Sciatic nerve (tissue), 2 donors: Measurements from ENCODE around the gene OR10A4. TPM values are rescaled to one million over a fixed set of nuclear protein-coding genes. Genes with fewer than 3 reads are reported as not detected.
"Not testable (repeated sequence)": the region's sequence is repeated elsewhere in the genome, so short reads cannot be mapped to it uniquely, and the experiment has no call there.

ENCODE experiments used
- ATAC-seq: fragments of 200-7000 bp; cut with Tn5 transposase; one replicate; pipeline ENCODE4 v1.9.1; 2020; ENCODE audit warnings: mild to moderate bottlenecking, moderate library complexity
- DNase-seq: peaks from one replicate; pipeline ENCODE4 v3.0.0-alpha.2; 2020; ENCODE audit warnings: low spot score
- intact Hi-C: fragments of 100-400 bp; cut with DNase I; formaldehyde crosslinking; loops from one replicate; pipeline ENCODE4 v1.14.2; 2022
- total RNA-seq: library from RNA; stranded (reverse); fragmentation: NEBNext Ultra II Directional; extraction: Animal tissue kit (Norgen Biotek cat#: 25700); gene quantifications from one replicate; pipeline ENCODE4 v1.2.1, GENCODE V29; 2021
- donor health status: DM: no; HTN: no; CAD: no.
- donor health status: DM: no; HTN: no; CAD: no.

OR10A4 gene, protein sequence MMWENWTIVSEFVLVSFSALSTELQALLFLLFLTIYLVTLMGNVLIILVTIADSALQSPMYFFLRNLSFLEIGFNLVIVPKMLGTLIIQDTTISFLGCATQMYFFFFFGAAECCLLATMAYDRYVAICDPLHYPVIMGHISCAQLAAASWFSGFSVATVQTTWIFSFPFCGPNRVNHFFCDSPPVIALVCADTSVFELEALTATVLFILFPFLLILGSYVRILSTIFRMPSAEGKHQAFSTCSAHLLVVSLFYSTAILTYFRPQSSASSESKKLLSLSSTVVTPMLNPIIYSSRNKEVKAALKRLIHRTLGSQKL
- total RNA-seq: not detected

DNA sequence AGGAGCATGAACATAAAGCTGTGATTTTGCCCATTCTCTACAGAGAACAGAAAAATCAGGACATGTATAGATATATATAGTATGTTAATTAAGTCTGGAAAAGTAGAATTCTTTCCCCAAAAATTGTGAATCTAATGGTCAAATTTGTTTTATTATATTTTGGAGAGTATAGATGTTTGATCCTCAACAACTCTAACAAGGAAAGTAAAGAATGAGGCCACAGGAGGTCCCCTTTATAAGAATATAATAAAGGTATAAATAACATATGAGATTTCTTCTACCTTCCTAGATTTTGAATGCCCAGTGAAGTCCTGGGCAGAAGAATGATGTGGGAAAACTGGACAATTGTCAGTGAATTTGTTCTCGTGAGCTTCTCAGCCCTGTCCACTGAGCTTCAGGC lies at the start of gene OR10A4:
TSS of gene OR10A4 (plus strand) at position 301 of the 400 bp plus-strand sequence. CDS start at position 324, 23 bp downstream.
- intact Hi-C loops: no loop called here
- ATAC-seq: no peak
- no peak for DNase-seq

DNA sequence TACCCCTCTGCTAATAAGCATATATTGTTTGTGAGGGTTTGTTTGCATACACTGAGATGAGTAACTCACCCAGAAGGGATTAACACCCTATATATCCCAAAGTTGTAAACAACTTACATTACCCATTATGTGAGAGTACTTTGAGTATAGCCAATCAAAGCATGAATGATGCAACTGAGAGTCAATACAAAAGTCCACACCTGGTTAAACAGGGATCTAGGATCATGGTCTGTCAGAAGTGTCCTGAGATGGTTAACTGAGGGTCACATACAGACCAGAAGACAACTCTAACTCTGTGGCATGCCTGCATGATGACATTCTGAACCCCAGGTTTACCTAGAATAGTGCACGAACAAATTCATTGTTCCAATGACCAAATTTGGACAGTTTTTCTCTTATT lies 48.3 kb upstream of the OR10A4 start:
- ATAC-seq (no peak), DNase-seq (no peak)
- intact Hi-C loops: no loop called here

DNA sequence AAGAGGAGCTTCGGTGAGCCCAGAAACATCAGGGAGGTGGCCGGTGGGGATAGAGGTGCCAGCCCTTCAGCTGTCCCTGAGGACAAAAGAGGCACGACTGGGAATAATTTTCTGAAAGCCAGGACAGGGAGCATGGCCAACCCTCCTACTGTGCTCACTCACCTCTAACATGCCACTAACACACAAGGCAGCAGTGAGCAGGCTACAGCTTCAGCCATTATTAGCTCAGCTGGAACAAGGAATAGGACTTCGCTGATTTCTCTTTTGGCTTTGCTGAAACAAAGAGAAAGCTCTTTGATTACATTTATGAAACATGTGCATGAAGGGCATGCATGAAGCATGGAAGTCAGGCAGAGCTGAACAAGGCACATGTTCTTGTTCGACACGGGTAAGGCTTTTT lies 43.1 kb upstream of the OR10A4 start:
- intact Hi-C loops: no loop called here
- DNase-seq (no peak), ATAC-seq (no peak)

DNA sequence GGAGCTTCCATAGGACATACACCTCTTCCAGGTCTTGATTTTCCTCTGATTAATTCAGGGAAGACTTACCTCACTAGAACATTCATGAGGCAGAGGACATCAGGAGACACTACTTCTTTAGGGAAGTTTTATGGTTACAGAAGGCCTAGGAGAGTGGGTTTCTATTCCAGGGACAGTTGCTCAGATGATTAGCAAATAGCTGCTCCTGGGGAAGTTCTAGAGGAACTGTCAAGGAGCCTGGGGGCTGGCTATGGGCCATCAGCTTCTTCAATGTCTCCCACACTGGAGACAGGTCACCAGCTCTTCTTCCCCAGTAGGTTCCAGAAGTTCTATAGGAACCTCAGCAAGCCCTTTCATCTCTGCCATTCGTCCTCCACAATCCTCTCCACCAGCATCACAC lies 42.4 kb upstream of the OR10A4 start:
- ATAC-seq (no peak), DNase-seq (no peak)
- intact Hi-C loops: no loop called here

DNA sequence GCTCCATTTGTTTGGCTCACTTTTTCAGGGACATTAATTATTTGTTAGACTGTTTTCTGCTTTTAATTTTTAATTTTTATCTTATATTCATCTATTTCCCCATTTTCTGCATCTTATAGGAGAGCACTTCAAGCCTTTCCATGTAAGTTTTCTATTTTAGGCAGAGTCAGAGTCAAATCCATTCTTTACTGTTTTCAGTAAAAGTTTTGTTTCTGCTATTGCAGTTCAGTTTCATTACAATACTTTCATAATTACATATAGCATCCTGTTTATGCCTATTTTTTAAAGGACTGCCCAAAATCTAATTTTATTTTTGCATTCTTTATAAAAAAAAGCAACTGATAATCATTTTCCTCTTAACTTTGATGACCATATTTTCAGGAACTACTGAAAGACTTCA lies 34.7 kb upstream of the OR10A4 start:
- DNase-seq (no peak), ATAC-seq (no peak)
- intact Hi-C loops: no loop called here

DNA sequence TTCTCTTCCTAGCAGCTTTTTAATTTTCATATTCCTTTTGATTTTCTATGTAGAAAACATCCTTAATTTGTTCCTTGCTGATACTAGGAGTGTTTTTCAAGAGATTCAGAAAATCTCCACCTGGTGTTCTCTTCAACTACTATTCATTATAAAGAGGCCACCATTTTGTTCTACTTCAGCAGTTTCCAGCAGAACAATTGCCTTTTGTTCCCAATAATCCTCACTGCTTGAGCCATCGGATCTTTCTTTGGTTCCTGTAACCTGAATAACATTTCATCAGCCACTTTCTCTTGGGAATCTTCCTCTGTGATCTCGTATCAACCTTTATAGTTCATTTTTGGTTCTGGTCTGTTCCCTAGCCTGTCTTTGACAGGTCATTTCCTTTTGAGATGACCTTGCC lies 32.8 kb upstream of the OR10A4 start:
- DNase-seq: no peak
- intact Hi-C loops: no loop called here
- ATAC-seq: no peak

DNA sequence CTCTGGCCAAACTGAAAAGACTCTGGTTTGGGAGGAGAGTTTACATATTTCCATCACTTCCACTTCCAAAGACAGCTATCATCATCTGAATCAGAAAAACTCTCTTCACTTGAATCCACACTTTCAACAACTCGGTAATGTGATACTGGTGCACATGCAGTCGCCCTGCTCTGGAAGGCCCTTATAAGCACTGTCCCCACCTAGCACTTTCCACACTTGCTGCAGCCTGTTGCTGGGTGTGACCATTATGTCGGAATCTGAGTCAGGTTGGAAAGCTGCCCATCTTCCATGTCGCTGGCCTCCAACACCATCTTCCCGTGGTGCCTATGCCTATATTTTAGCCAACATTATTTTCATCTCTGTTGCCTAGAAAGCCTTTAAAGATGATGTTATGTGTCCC lies 32.1 kb upstream of the OR10A4 start:
- intact Hi-C loops: no loop called here
- DNase-seq (no peak), ATAC-seq (no peak)

DNA sequence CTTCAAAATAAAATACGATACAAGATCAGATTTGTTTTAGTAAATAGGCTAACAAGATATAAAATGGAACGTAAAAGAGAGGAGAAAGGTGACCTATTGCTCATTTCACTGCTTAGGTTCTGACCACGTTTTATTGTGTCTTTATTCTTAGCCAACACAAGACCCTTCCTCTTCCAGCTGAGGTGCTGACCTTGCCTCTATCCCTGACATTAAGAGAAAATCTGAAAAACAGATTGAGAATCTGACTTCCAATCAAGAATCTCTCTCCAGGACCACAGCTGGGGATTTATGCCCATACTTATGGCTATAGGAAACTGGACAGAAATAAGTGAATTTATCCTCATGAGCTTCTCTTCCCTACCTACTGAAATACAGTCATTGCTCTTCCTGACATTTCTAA lies 31.0 kb upstream of the OR10A4 start, which contains the start of gene OR10A5:
TSS of gene OR10A5 (plus strand) at position 301 of the 400 bp plus-strand sequence. CDS start at position 301, 0 bp downstream.
- intact Hi-C loops: no loop called here
- no peak for ATAC-seq
- DNase-seq: no peak

DNA sequence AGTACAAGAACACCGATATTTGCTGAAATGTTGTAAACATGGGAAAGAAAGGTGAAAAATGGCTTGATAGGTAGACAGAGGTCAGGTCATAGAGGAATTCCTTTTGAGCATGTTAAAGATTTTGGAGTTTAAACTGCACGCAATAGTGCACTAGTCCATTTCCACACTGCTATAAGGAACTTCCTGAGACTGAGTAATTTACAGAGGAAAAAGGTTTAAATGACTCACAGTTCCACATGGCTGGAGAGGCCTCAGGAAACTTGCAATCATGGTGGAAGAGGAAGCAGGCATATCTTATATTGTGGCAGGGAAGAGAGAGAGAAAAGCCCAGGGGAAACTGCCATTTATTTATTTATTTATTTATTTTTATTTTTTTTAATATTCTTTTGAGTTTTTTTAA lies 25.9 kb upstream of the OR10A4 start:
- DNase-seq (no peak), ATAC-seq (no peak)
- intact Hi-C loops: no loop called here

DNA sequence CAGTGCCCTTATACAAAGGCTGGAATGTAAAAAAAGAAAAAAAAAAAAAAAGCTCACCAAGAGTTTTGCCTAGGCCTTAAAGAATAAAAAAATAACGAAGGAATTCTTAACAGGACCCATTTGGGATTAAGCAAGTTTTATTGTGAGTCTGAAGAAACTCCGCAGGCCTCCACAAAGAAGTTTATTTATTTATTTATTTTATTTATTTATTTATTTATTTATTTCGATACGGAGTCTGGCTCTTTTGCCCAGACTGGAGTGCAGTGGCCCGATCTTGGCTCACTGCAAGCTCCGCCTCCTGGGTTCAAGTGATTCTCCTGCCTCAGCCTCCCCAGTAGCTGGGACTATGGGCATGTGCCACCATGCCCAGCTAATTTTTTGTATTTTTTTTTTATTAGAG lies 21.6 kb upstream of the OR10A4 start:
- intact Hi-C loops, ATAC-seq, DNase-seq: not testable (repeated sequence)

DNA sequence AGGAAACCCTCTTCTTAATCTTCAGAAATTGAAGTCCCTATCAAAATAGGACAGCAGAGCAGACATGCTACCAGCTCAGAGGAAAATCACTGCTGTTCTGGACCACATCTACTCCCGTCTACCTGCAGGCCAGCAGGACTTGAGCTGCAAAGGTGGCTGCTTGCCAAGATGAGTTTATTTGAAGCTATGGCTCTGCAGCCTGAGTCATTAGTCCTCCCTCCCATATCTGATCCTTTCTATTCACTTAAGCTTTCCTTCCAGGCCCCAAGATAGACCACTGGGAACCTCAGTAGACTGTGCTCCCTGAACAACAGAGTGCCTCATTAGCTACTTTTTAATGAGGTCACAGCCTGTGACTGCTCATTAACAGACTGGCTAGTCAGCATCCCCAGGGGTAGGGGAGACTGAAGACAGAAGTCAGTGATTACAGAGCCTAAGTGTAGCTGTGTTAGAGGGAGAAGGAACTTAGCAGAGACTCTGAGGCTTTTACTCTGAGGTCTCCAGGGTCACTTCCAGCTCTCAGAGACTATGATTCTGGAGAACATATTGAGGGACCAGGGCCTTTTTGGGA lies 20.4 kb upstream of the OR10A4 start:
- no peak for ATAC-seq
- intact Hi-C loops: no loop called here
- no peak for DNase-seq

DNA sequence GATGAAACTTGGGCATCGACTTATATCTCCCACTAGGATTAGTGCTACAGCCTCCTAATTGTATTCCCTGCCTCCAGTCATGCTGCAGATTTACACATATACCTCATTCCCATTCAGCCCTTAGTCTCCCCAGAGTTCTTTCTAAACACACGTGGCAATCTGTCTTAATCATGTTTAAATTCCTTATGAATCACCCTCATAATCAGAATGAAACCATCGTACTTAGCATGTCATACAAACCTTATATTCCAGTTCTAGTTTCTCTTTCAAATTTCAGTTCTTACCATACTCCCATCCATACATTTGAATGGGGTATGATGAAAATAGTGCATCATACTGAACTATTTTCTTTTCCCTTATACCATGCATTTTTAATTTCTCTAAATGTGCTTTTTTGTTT lies 19.6 kb upstream of the OR10A4 start:
- intact Hi-C loops: no loop called here
- DNase-seq: no peak
- no peak for ATAC-seq

DNA sequence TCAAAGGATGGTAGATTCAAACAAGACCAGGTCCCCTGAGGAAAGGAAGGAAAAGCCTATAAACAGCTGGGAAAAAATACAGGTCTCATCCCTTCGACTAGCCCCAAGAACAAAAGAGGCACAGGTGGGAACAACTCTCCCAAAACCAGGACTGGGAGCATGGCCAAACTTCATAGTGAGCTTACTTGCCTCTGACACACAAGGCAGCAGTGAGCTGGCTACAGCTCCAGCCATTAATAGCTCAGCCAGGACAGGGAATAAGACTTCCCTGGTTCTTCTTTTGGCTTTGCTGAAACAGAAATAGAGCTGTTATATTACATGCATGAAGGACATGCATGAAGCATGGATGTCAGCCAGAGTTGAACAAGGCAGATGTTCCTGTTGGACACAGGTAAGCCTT lies 13.5 kb upstream of the OR10A4 start, which contains the start of gene OR10A2:
TSS of gene OR10A2 (plus strand) at position 97 of the 400 bp plus-strand sequence. CDS start 6,698 bp downstream, outside the sequence.
- DNase-seq: no peak
- intact Hi-C loops: no loop called here
- ATAC-seq: no peak

DNA sequence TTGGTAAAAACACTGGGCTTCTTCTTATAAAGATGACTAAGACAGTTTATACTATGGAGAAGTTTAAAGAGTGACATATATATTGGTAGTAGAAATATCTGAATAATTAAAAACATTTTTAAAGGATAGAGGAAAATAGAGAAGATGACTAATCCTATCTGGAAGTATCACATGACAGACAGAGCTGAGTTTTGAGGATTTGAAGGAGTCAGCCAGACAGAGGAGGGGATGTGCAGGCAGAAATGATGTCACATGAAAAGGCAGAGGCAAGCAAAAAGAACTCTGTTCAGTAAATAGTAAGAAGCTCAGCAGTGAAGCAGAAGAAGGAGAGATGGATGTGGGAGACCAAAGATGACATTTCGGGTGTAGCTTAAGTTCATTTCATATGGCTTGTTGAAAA lies 12.0 kb upstream of the OR10A4 start:
- no peak for ATAC-seq
- no peak for DNase-seq
- intact Hi-C loops: no loop called here

DNA sequence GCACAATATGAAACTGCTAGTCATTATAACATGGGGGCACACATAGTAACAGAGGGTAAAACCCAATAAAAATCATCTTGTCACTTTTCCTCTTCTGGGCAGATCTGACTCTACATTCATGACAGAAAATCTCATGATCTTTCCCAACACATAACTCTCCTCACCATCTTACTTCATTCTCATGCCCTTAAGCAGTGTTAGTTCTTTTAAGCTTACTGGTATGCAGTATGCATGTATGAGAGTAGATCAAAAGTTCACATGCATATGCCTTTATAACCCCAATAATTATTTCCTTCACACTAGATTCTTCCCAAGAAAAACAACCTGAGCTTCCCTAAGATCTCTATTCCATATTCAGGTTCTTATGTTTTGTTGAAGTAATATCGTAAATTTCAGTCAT lies 5.1 kb upstream of the OR10A4 start:
- intact Hi-C loops: no loop called here
- ATAC-seq: no peak
- DNase-seq: no peak

DNA sequence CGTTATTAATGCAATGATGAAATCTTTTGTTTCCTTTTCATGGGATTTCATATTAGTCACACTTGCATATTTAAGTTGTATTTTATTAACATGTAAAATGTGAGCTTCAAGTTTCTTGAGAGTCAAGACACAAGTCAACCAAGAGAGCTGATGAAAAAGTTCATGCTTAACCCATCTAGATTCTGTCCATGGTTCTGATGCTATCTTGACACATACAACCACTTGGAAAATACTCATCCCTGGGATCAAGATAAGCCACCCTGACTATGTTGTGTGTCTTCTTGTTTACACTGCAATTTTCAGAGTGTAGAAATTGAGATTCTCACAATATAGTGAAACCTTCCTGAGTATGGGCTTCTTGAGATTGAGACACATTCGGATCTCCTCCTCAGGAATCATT lies 664 bp upstream of the OR10A4 start:
- DNase-seq (no peak), ATAC-seq (no peak)
- intact Hi-C loops: no loop called here

DNA sequence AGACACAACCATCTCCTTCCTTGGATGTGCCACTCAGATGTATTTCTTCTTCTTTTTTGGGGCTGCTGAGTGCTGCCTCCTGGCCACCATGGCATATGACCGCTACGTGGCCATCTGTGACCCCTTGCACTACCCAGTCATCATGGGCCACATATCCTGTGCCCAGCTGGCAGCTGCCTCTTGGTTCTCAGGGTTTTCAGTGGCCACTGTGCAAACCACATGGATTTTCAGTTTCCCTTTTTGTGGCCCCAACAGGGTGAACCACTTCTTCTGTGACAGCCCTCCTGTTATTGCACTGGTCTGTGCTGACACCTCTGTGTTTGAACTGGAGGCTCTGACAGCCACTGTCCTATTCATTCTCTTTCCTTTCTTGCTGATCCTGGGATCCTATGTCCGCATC lies 489 bp downstream of the OR10A4 start:
- DNase-seq (no peak), ATAC-seq (no peak)
- intact Hi-C loops: no loop called here

DNA sequence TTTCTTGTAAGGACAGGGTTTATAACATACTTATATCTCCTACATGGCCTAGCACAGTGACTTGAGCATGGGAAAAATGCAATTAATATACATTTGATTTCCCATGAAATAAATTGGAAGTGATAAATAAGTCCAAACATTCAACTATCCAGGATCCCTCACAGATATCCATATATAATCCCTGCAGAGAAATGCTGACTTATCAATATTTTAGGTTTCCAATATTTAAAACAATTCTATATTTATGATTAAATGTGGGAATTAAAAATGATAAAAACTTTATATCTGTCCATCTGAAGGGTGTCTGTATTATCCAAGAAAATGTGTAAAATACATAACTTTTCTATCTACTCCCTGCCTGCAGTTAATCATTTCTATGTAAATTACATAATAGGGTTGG lies 6.3 kb downstream of the OR10A4 start:
- DNase-seq: no peak
- intact Hi-C loops: no loop called here
- no peak for ATAC-seq

DNA sequence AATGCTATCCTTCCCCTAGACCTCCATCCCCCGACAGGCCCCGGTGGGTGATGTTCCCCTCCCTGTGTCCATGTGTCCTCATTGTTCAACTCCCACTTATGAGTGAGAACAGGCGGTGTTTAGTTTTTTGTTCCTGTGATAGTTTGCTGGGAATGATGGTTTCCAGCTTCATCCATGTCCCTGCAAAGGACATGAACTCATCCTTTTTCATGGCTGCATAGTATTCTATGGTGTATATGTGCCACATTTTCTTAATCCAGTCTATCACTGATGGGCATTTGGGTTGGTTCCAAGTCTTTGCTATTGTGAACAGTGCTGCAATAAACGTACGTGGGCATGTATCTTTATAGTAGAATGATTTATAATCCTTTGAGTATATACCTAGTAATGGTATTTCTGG lies 11.3 kb downstream of the OR10A4 start:
- ATAC-seq, intact Hi-C loops: not testable (repeated sequence)

DNA sequence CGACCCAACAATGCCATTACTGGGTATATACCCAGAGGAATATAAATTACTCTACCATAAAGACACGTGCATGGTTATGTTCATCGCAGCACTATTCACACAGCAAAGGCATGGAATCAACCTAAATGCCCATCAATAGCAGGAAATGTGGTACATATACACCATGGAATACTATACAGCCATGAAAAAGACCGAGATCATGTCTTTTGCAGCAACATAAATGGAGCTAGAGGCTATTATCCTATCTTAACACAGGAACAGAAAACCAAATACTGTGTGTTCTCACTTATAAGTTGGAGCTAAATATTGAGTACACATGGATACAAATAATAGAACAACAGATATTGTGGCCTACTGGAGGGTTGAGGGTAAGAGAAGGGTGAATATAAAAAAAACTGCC lies 12.4 kb downstream of the OR10A4 start:
- ATAC-seq: no peak
- intact Hi-C loops: no loop called here
- no peak for DNase-seq

More for the DNA sequence above, 11.3 kb downstream of the OR10A4 start:
- not testable (repeated sequence) for DNase-seq

DNA sequence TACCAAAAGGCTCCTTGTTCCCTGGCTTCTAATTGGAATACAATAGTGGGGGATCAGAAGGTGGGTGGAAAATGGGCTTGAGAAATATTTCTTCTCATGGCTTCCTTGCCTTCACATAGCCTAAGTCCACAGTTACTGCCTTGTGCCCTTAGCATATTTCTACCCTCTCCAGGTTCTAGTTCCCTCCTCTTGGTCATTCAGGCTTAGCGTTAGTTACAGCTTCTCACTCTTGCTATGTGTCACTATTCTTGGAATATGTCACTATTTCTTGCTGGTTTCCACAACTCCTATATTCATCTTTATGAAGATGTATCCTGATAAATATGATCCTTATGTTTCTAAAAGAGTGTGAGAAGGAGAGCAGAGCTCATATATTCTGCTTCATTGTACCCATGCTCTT lies 13.4 kb downstream of the OR10A4 start:
- DNase-seq: no peak
- intact Hi-C loops: no loop called here
- no peak for ATAC-seq
